MM.1S (cell line): Measurements from ENCODE around the gene LILRA6.
"Not testable (repeated sequence)": the region's sequence is repeated elsewhere in the genome, so short reads cannot be mapped to it uniquely, and the experiment has no call there.

ENCODE experiments used
- DNase-seq: peaks from one replicate; pipeline ENCODE4 v3.0.0-alpha.2; 2015
- H2AFZ ChIP-seq: fragments of 300-600 bp; sonication (generic); 2 replicates; pipeline ENCODE4 v1.6.0; 2016; ENCODE audit warnings: antibody characterized with exemption, low read length
- H3F3A ChIP-seq: fragments of 300-600 bp; sonication (generic); 2 replicates; pipeline ENCODE4 v1.6.1; 2016; ENCODE audit warnings: mild to moderate bottlenecking, antibody characterized with exemption, low read length, moderate library complexity, mixed read lengths; ENCODE audit not compliant: insufficient read depth
- H3K27ac ChIP-seq: fragments of 300-600 bp; sonication (generic); 2 replicates; pipeline ENCODE4 v1.5.1; 2016; ENCODE audit warnings: mild to moderate bottlenecking, low read length
- H3K27me3 ChIP-seq: fragments of 300-600 bp; sonication (generic); replicated peaks from 2 replicates; pipeline ENCODE4 v1.6.0; 2016; ENCODE audit warnings: low read length; ENCODE audit not compliant: insufficient read depth
- H3K36me3 ChIP-seq: fragments of 300-600 bp; sonication (generic); replicated peaks from 2 replicates; pipeline ENCODE4 v1.6.1; 2016; ENCODE audit warnings: mild to moderate bottlenecking, low read length, mixed read lengths; ENCODE audit not compliant: insufficient read depth
- H3K4me1 ChIP-seq: fragments of 300-600 bp; sonication (generic); 2 replicates; pipeline ENCODE4 v1.6.1; 2016; ENCODE audit warnings: low read length, mixed read lengths
- H3K4me2 ChIP-seq: fragments of 300-600 bp; sonication (generic); 2 replicates; pipeline ENCODE4 v1.6.0; 2016; ENCODE audit warnings: low read depth, low read length
- H3K4me3 ChIP-seq: fragments of 300-600 bp; sonication (generic); 2 replicates; pipeline ENCODE4 v1.5.1; 2016; ENCODE audit warnings: low read length, mixed read lengths
- H3K79me2 ChIP-seq: fragments of 300-600 bp; sonication (generic); 2 replicates; pipeline ENCODE4 v1.6.1; 2016; ENCODE audit warnings: mixed run types, low read length, mixed read lengths
- H3K9ac ChIP-seq: fragments of 300-600 bp; sonication (generic); 2 replicates; pipeline ENCODE4 v1.6.1; 2016; ENCODE audit warnings: low read length, mixed read lengths
- H3K9me2 ChIP-seq: fragments of 300-600 bp; sonication (generic); replicated peaks from 2 replicates; pipeline ENCODE4 v1.6.1; 2016; ENCODE audit warnings: mild to moderate bottlenecking, low read length, mixed read lengths; ENCODE audit not compliant: insufficient read depth
- H3K9me3 ChIP-seq: fragments of 300-600 bp; sonication (generic); replicated peaks from 2 replicates; pipeline ENCODE4 v1.6.1; 2016; ENCODE audit warnings: mild to moderate bottlenecking, low read length, mixed read lengths; ENCODE audit not compliant: insufficient read depth
- H4K20me1 ChIP-seq: fragments of 300-600 bp; sonication (generic); 2 replicates; pipeline ENCODE4 v1.6.1; 2016; ENCODE audit warnings: mild to moderate bottlenecking, low read length, moderate library complexity, mixed read lengths; ENCODE audit not compliant: insufficient read depth
- EZH2 ChIP-seq: fragments of 300-600 bp; sonication (generic); optimal IDR thresholded peaks from 2 replicates; pipeline ENCODE3; 2017; ENCODE audit warnings: low read depth, mild to moderate bottlenecking, antibody characterized with exemption, low read length, mixed read lengths
- EZH2phosphoT487 ChIP-seq: fragments of 300-600 bp; sonication (generic); IDR thresholded peaks from 2 replicates; pipeline ENCODE4 v1.6.1; 2018; ENCODE audit warnings: antibody characterized with exemption, low read length
- TF ChIP-seq, protein P1 (sequence below): fragments of 300-600 bp; sonication (generic); IDR thresholded peaks from 2 replicates; pipeline ENCODE4 v1.5.1; 2016; ENCODE audit warnings: antibody characterized with exemption, low read length, mixed read lengths

LILRA6 gene

GRCh38 chr19:54247106-54247930 lies 4.7 kb upstream of the LILRA6 start:
- Histone ChIP-seq H3K9me3 (no peaks in the 10 kb centered on the region), H3K4me3 (peak overlapping the region; percentile 28), H2AFZ (0 out of 2 replicates have a peak overlapping the region, but pooled peaks have one; percentile 22), H3K27ac (peak overlapping the region; percentile 57; the same call in 1 of the 2 replicates), H3K9ac (peak overlapping the region; percentile 26), H3K4me1 (peaks cover 16% of the 10 kb centered on the region), H3K27me3 (peaks cover 16% of the 10 kb centered on the region), H3K79me2 (no peaks in the 10 kb centered on the region), H4K20me1 (no peaks in the 10 kb centered on the region), H3K36me3 (no peaks in the 10 kb centered on the region), H3K4me2 (peak overlapping the region; percentile 65), H3K9me2 (no peaks in the 10 kb centered on the region), H3F3A (peaks cover 16% of the 10 kb centered on the region)
- DNase-seq = no peak
- TF ChIP-seq, protein P1, sequence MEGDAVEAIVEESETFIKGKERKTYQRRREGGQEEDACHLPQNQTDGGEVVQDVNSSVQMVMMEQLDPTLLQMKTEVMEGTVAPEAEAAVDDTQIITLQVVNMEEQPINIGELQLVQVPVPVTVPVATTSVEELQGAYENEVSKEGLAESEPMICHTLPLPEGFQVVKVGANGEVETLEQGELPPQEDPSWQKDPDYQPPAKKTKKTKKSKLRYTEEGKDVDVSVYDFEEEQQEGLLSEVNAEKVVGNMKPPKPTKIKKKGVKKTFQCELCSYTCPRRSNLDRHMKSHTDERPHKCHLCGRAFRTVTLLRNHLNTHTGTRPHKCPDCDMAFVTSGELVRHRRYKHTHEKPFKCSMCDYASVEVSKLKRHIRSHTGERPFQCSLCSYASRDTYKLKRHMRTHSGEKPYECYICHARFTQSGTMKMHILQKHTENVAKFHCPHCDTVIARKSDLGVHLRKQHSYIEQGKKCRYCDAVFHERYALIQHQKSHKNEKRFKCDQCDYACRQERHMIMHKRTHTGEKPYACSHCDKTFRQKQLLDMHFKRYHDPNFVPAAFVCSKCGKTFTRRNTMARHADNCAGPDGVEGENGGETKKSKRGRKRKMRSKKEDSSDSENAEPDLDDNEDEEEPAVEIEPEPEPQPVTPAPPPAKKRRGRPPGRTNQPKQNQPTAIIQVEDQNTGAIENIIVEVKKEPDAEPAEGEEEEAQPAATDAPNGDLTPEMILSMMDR = no peak
- TF ChIP-seq EZH2phosphoT487 (no peak), EZH2 (no peak)

GRCh38 chr19:54245936-54246335 lies 3.3 kb upstream of the LILRA6 start:
- Histone ChIP-seq H3K9me2 (no peaks in the 10 kb centered on the region), H3K4me1 (peaks cover 16% of the 10 kb centered on the region), H3F3A (peaks cover 16% of the 10 kb centered on the region), H3K36me3 (no peaks in the 10 kb centered on the region), H4K20me1 (no peaks in the 10 kb centered on the region), H3K27ac (no peak overlapping the region), H3K27me3 (peaks cover 10% of the 10 kb centered on the region), H3K4me2 (no peak overlapping the region), H3K9me3 (no peaks in the 10 kb centered on the region), H3K9ac (no peak overlapping the region), H3K79me2 (no peaks in the 10 kb centered on the region), H3K4me3 (no peak overlapping the region), H2AFZ (no peak overlapping the region)
- TF ChIP-seq EZH2 = no peak
- TF ChIP-seq EZH2phosphoT487 = no peak
- TF ChIP-seq, protein P1 = no peak
- no peak for DNase-seq

DNA sequence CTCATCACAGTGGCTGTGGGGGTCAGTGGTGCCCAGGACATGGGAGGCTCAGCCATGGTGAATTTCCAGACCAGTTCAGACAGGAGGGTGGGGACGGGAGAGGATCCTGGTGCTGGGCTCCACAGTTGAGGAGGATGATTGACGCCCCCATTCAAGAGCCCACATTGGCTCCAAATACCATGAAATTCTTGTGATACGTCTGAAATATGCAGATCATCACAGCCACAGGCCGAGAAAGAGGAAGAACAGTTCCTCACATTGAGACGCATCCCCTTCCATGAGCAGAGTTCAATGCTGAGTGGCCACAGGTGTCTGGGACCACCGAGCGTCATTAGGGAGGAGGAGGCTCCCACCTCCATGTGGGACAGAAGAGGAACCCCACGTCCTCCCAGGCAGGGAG lies 1.2 kb upstream of the LILRA6 start:
- H3K27ac ChIP-seq, H4K20me1 ChIP-seq, H3K27me3 ChIP-seq, H3K79me2 ChIP-seq, H3K4me3 ChIP-seq, H3K4me2 ChIP-seq, H3K9me2 ChIP-seq, DNase-seq, H3K9me3 ChIP-seq, H3K9ac ChIP-seq, H3K36me3 ChIP-seq, H2AFZ ChIP-seq: not testable (repeated sequence)
- Histone ChIP-seq H3K4me1 (peaks cover 16% of the 10 kb centered on the region), H3F3A (peaks cover 16% of the 10 kb centered on the region)

DNA sequence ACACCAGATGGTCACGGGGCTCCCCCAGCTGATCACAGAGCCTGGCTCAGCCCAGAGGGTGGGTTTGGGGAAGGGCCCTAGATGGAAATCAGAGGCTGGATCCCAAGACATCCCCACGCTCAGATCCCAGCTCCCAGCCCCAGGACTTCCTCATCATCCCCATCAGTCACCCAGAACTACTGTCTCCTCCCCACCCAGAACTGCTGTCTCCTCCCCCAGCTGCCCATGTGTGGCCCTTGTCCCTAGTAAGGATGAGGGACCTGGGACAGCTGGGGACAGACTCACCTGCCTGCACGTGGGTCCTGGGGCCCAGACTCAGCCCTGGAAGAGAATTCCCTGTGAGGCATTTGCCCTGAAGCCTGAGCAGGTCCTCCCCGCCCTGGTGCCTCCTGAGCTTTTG lies 356 bp downstream of the LILRA6 start:
- not testable (repeated sequence) for H3K27me3 ChIP-seq, H3K4me3 ChIP-seq, H3F3A ChIP-seq, H3K4me1 ChIP-seq, H3K9me2 ChIP-seq, H4K20me1 ChIP-seq, H3K27ac ChIP-seq, H3K9me3 ChIP-seq, DNase-seq, H3K36me3 ChIP-seq, H3K9ac ChIP-seq, H3K79me2 ChIP-seq, H2AFZ ChIP-seq, H3K4me2 ChIP-seq

DNA sequence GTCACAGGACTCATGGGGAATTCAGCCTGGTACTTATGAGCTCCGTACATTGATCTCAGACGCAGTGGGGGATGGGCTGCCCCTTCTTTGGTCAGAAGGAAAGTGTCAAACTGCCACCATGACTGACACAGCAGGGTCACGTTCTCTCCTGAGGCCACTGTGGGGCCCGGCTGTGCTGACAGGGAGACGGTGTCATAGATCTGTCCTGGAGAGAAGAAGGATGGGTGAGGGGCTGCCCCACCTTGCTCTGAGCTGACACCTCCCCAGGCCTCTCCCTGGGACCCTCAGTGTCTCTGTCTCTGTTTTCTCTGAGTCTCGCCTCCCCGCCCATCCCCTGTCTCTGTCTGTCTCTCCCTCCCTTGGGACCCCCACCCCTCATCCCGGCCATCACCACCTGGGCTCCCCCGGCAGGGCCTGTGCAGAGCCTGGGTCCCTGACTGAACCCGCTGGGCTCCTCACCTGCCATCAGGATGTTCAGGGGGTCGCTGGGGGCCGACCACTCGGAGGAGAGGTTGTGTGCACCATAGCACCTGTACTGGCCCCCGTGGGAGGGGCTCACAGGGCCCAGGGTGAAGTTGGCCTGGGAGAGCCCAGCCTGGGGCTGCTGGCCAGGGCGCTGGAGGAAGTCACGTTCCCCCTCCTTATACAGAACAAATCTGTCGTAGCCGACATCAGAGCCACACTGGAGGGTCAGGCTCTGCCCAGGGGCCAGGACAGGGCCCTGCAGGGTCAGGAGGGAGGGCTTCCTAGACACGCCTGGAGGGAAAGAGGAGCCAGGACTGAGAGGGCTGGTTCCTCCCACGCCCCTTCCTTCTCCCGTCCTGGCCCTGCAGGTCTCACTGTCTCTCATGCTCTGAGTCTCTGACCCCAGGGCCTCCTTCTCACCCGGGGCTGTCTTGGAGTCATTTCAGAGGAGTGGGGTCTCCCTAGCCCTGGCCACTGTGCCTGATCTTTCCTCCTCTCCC lies 1.9 kb downstream of the LILRA6 start:
- H3K4me3 ChIP-seq, DNase-seq, H3K27me3 ChIP-seq, H3K9ac ChIP-seq, H4K20me1 ChIP-seq, H2AFZ ChIP-seq, H3K9me3 ChIP-seq, H3K9me2 ChIP-seq, H3K27ac ChIP-seq, H3K4me2 ChIP-seq, H3K79me2 ChIP-seq, H3K4me1 ChIP-seq, H3K36me3 ChIP-seq, H3F3A ChIP-seq: not testable (repeated sequence)
